WERI-Rb-1 (cell line): ENCODE measurements around the gene OR10A5.

Source experiments
- DNase-seq: peaks from one replicate; pipeline ENCODE4 v3.0.0-alpha.2; 2020
- H3K27ac ChIP-seq: fragments of 250-450 bp; sonication (Bioruptor Pico); 2 replicates; pipeline ENCODE4 v1.5.1; 2020; ENCODE audit warnings: mild to moderate bottlenecking, moderate library complexity
- H3K27me3 ChIP-seq: fragments of 250-450 bp; sonication (Bioruptor Pico); 2 replicates; pipeline ENCODE4 v1.5.1; 2021; ENCODE audit warnings: mild to moderate bottlenecking, low read depth, moderate library complexity; ENCODE audit not compliant: insufficient read depth, severe bottlenecking
- H3K36me3 ChIP-seq: fragments of 250-450 bp; sonication (Bioruptor Pico); 2 replicates; pipeline ENCODE4 v1.5.1; 2020; ENCODE audit warnings: mild to moderate bottlenecking, moderate library complexity
- H3K4me3 ChIP-seq: 2 replicates; pipeline ENCODE4 v1.5.1; 2011; ENCODE audit warnings: low read depth, mild to moderate bottlenecking, control low read depth, low read length
- H3K9me3 ChIP-seq: fragments of 250-450 bp; sonication (Bioruptor Pico); 2 replicates; pipeline ENCODE4 v1.5.1; 2021; ENCODE audit warnings: mild to moderate bottlenecking, moderate library complexity; ENCODE audit not compliant: severe bottlenecking
- CTCF ChIP-seq: IDR thresholded peaks from 2 replicates; pipeline ENCODE4 v1.5.1; 2011; ENCODE audit warnings: low read depth, mild to moderate bottlenecking, control low read depth, inconsistent platforms, low read length

OR10A5 gene

GRCh38 chr11:6856871-6857270 lies 11.4 kb downstream of the OR10A5 start:
- no peak for DNase-seq

GRCh38 chr11:6862961-6863360 lies 17.5 kb downstream of the OR10A5 start, which contains the start of gene OR10A2:
Gene OR10A2 (plus strand): TSS chr11:6863057. CDS start chr11:6869755, 6,698 bp downstream.
- no peak for DNase-seq
- H3K36me3 ChIP-seq, result no peaks in the 10 kb centered on the region
- no peaks in the 10 kb centered on the region for H3K27me3 ChIP-seq
- no peak for TF ChIP-seq CTCF
- no peak within 1 kb of the TSS for H3K27ac ChIP-seq
- H3K9me3 ChIP-seq, result no peaks in the 10 kb centered on the region
- H3K4me3 ChIP-seq, result no peak within 1 kb of the TSS

More at GRCh38 chr11:6856871-6857270, 11.4 kb downstream of the OR10A5 start:
- Histone ChIP-seq H3K9me3 (no peaks in the 10 kb centered on the region), H3K27me3 (no peaks in the 10 kb centered on the region), H3K36me3 (no peaks in the 10 kb centered on the region), H3K4me3 (no peak overlapping the region), H3K27ac (no peak overlapping the region)
- no peak for TF ChIP-seq CTCF

GRCh38 chr11:6864438-6864837 lies 19.0 kb downstream of the OR10A5 start:
- no peaks in the 10 kb centered on the region for H3K27me3 ChIP-seq
- DNase-seq, result no peak
- no peak overlapping the region for H3K4me3 ChIP-seq
- no peak overlapping the region for H3K27ac ChIP-seq
- no peaks in the 10 kb centered on the region for H3K9me3 ChIP-seq
- TF ChIP-seq CTCF, result no peak
- H3K36me3 ChIP-seq, result no peaks in the 10 kb centered on the region

- no peaks in the 10 kb centered on the region for H3K36me3 ChIP-seq
Observed at GRCh38 chr11:6871278-6871677, 25.8 kb downstream of the OR10A5 start.

GRCh38 chr11:6875761-6876160 lies 30.3 kb downstream of the OR10A5 start:
- Histone ChIP-seq H3K9me3 (no peaks in the 10 kb centered on the region), H3K4me3 (no peak overlapping the region), H3K27me3 (no peaks in the 10 kb centered on the region), H3K36me3 (no peaks in the 10 kb centered on the region), H3K27ac (no peak overlapping the region)
- TF ChIP-seq CTCF, result no peak
- DNase-seq, result no peak

More at GRCh38 chr11:6871278-6871677, 25.8 kb downstream of the OR10A5 start:
- H3K9me3 ChIP-seq, result no peaks in the 10 kb centered on the region
- H3K4me3 ChIP-seq, result no peak overlapping the region
- no peaks in the 10 kb centered on the region for H3K27me3 ChIP-seq
- H3K27ac ChIP-seq, result no peak overlapping the region
- no peak for TF ChIP-seq CTCF
- no peak for DNase-seq

GRCh38 chr11:6876325-6876724 lies 30.8 kb downstream of the OR10A5 start, which contains the start of gene OR10A4:
Gene OR10A4 (plus strand): TSS chr11:6876625. CDS start chr11:6876648, 23 bp downstream.
- Histone ChIP-seq H3K9me3 (no peaks in the 10 kb centered on the region), H3K27me3 (no peaks in the 10 kb centered on the region), H3K36me3 (no peaks in the 10 kb centered on the region), H3K4me3 (no peak within 1 kb of the TSS), H3K27ac (no peak within 1 kb of the TSS)
- no peak for DNase-seq
- TF ChIP-seq CTCF, result no peak
